GM12891 (cell line): ENCODE results near the gene SLC24A3.

Experiments used
- POLR2AphosphoS5 ChIP-seq: IDR thresholded peaks from 2 replicates; pipeline ENCODE4 v1.6.1; 2011; ENCODE audit warnings: low read depth, low read length, control low read depth
- TAF1 ChIP-seq: IDR thresholded peaks from 2 replicates; pipeline ENCODE4 v1.6.1; 2011; ENCODE audit warnings: low read depth, low read length, control low read depth

DNA sequence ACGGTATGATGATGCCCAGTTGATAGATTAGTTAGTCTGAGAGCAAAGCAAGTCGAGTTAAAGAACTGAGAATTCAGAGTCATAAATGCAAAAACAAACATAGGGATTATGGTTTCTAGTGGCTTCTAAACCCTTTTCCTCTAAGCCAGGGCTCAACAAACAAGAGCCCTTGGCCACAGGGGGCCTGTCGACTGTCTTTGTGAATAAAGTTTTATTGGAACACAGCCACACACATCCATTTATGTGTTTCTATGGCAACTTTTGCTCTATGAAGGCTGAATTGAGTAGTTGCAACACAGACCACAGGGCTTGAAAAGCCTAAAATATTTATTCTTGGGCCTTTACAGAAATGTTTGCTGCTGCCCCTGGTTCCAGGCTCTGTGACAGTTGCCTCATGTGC, 76.2 kb downstream of the SLC24A3 start:
- TF ChIP-seq TAF1 (no peak), POLR2AphosphoS5 (no peak)
